Measurements from ENCODE around the gene TRERF1. TPM values are rescaled to one million over a fixed set of nuclear protein-coding genes. Genes with fewer than 3 reads are reported as not detected.

Gene TRERF1
- total and polyA plus RNA-seq, 2 of the 8 experiments (the other 6 are each of a cell fraction or from before 2014, with no cell fraction given), result 10.8 to 21.5 TPM

DNA sequence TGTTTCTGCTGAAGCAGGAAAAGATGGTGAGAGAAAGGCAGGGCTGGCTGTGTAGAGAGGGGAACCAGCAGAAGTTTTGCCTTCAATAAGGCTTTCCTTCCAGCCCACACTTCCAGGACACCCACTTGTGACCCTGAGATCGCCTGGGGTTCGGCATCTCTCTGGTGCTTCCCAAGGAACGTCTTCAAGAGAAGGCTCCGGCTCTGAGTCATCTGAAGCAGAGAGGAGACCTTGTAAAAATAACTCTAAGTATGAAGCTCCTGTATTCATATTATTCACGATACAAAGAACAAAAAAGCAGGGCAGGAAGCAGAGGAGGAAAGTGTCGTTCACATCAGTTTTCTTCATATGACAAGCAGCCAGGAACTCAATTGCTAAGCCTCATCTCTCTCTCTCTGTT lies 138.7 kb downstream of the TRERF1 start:
- H4K5ac ChIP-seq (ENCODE audit: insufficient read length, low read depth, low read length), result no peak overlapping the region
- WGBS, 2 experiments (ENCODE audit: extremely low coverage in 1 of 2, insufficient coverage in 1 of 2, insufficient read length in 1 of 2, insufficient replicate concordance in 2 of 2, low coverage in 1 of 2, low lambda C conversion rate in 2 of 2, missing lambda C conversion rate in 1 of 2), result 91% methylated on average over 6 of the region's 6 CpGs; no CpG with 5 or more reads in 1 of the 2 experiments
- no peak overlapping the region for H3K56ac ChIP-seq (replicated peaks; ENCODE audit: insufficient read length, low read depth, low read length)
- no peak overlapping the region for H2BK20ac ChIP-seq (ENCODE audit: low read length)
- no peak overlapping the region for H2AFZ ChIP-seq (ENCODE audit: low read length)
- no peak overlapping the region for H4K8ac ChIP-seq (ENCODE audit: extremely low read depth, insufficient read depth, low read length)
- H3K18ac ChIP-seq (ENCODE audit: extremely low read depth, low read length), result no peak overlapping the region
- H2BK5ac ChIP-seq (ENCODE audit: low read depth, low read length), result no peak overlapping the region
- H3K9me3 ChIP-seq (ENCODE audit: insufficient read depth in 2 of 2, low read depth in 1 of 2, low read length in 1 of 2), result no peaks in the 10 kb centered on the region
- ChIA-PET POLR2A (ENCODE audit: partially characterized antibody) (no interaction called here), CTCF (ENCODE audit: partially characterized antibody) (interaction anchor here (1.0 to 1.5 kb wide), 3 partner anchors 9 to 125 kb away, joined by 3 to 4 read pairs (median 3); no protein-coding TSS in a partner anchor)
- H2BK15ac ChIP-seq (ENCODE audit: low read length), result no peak overlapping the region
- no peaks in the 10 kb centered on the region; the same call in 1 of the 2 replicates for H3K79me1 ChIP-seq (ENCODE audit: low read depth, low read length)
- H3K27me3 ChIP-seq (replicated peaks in 1 of 4; ENCODE audit: control insufficient read depth in 3 of 4, extremely low read depth in 1 of 4, insufficient read depth in 3 of 4, low read length in 3 of 4), result no peaks in the 10 kb centered on the region
- H3K23me2 ChIP-seq (ENCODE audit: low read depth, low read length), result no peaks in the 10 kb centered on the region
- peaks cover 0 to 23% (median 9%) of the 10 kb centered on the region in 4 experiments; a peak in 6 of 7 replicates for H3K4me1 ChIP-seq (replicated peaks in 1 of 4; ENCODE audit: control insufficient read depth in 3 of 4, insufficient read depth in 4 of 4, low read length in 3 of 4)
- H3K36me3 ChIP-seq (ENCODE audit: control insufficient read depth in 2 of 4, insufficient read depth in 4 of 4, low read length in 3 of 4), result peaks cover 0 to 2% (median 0%) of the 10 kb centered on the region in 4 experiments; a peak in 2 of 8 replicates
- no peak overlapping the region for H3K9ac ChIP-seq (replicated peaks in 1 of 4; ENCODE audit: extremely low read depth in 1 of 4, low read depth in 3 of 4, low read length in 3 of 4)
- peaks cover 2 to 3% of the 10 kb centered on the region in 2 experiments for H4K20me1 ChIP-seq (replicated peaks in 1 of 2; ENCODE audit: control insufficient read depth in 1 of 2, insufficient read depth in 2 of 2, low read length in 2 of 2)
- H3K14ac ChIP-seq (ENCODE audit: insufficient read length), result no peak overlapping the region
- H3K27ac ChIP-seq (ENCODE audit: low read depth, low read length), result no peak overlapping the region
- no peak overlapping the region for H2AK5ac ChIP-seq (ENCODE audit: low read depth, low read length)
- H3K79me2 ChIP-seq (ENCODE audit: control insufficient read depth in 1 of 2, insufficient read depth in 2 of 2, low read length in 2 of 2), result peaks cover 5 to 35% of the 10 kb centered on the region in 2 experiments
- H2BK12ac ChIP-seq (ENCODE audit: low read depth, low read length), result no peak overlapping the region
- H3K4ac ChIP-seq (replicated peaks; ENCODE audit: insufficient read length, low read depth, low read length), result no peak overlapping the region
- H3K23ac ChIP-seq (ENCODE audit: insufficient read length), result no peak overlapping the region
- no peak overlapping the region for H3K4me3 ChIP-seq (ENCODE audit: extremely low read depth in 1 of 4, insufficient read depth in 2 of 4, low read depth in 3 of 4, low read length in 4 of 4)
- H3K4me2 ChIP-seq (ENCODE audit: insufficient read depth in 1 of 2, low read depth in 2 of 2, low read length in 2 of 2), result no peak overlapping the region
- no peak overlapping the region for H4K91ac ChIP-seq (replicated peaks; ENCODE audit: insufficient read length, low read length)
- no peak for DNase-seq (ENCODE audit: low read depth in 1 of 2, low spot score in 2 of 2)
- FAIRE-seq, result no peak
- H2BK120ac ChIP-seq (replicated peaks; ENCODE audit: low read depth, low read length), result no peak overlapping the region
- TF ChIP-seq CHD1 (IDR thresholded peaks at IDR 0.05; ENCODE audit: low read depth, low read length) (no peak), FOSL1 (IDR thresholded peaks at IDR 0.05; ENCODE audit: insufficient read depth, low read depth, low read length) (no peak), SIN3A (conservative IDR thresholded peaks at IDR 0.05 in 1 of 2, IDR thresholded peaks at IDR 0.05 in 1 of 2; ENCODE audit: low read depth in 1 of 2, low read length in 2 of 2) (no peak), RBBP5 (IDR thresholded peaks at IDR 0.05; ENCODE audit: borderline replicate concordance, low read depth, low read length) (no peak), RXRA (IDR thresholded peaks at IDR 0.05; ENCODE audit: insufficient read depth, low read depth, low read length) (no peak), EP300 (IDR thresholded peaks at IDR 0.05; ENCODE audit: borderline replicate concordance in 1 of 2, low read depth in 2 of 2, low read length in 2 of 2) (no peak), POLR2AphosphoS5 (IDR thresholded peaks at IDR 0.05; ENCODE audit: low read depth, low read length) (no peak), CEBPB (IDR thresholded peaks at IDR 0.05; ENCODE audit: low read depth, low read length) (no peak), BRCA1 (IDR thresholded peaks at IDR 0.05; ENCODE audit: low read depth, low read length) (no peak), YY1 (IDR thresholded peaks at IDR 0.05; ENCODE audit: low read depth, low read length) (no peak), SP1 (IDR thresholded peaks at IDR 0.05; ENCODE audit: low read depth, low read length) (no peak)
- TF ChIP-seq, protein P1, sequence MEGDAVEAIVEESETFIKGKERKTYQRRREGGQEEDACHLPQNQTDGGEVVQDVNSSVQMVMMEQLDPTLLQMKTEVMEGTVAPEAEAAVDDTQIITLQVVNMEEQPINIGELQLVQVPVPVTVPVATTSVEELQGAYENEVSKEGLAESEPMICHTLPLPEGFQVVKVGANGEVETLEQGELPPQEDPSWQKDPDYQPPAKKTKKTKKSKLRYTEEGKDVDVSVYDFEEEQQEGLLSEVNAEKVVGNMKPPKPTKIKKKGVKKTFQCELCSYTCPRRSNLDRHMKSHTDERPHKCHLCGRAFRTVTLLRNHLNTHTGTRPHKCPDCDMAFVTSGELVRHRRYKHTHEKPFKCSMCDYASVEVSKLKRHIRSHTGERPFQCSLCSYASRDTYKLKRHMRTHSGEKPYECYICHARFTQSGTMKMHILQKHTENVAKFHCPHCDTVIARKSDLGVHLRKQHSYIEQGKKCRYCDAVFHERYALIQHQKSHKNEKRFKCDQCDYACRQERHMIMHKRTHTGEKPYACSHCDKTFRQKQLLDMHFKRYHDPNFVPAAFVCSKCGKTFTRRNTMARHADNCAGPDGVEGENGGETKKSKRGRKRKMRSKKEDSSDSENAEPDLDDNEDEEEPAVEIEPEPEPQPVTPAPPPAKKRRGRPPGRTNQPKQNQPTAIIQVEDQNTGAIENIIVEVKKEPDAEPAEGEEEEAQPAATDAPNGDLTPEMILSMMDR (IDR thresholded peaks at IDR 0.05; ENCODE audit: control extremely low read depth in 1 of 3, insufficient read depth in 1 of 3, low read depth in 1 of 3, low read length in 3 of 3), result no peak

All from H1 (cell line).